Measurements from ENCODE around the gene ZBTB20.
A peak's percentile ranks its signal among the peaks of the same experiment; 100 is the strongest.

ZBTB20 gene

DNA sequence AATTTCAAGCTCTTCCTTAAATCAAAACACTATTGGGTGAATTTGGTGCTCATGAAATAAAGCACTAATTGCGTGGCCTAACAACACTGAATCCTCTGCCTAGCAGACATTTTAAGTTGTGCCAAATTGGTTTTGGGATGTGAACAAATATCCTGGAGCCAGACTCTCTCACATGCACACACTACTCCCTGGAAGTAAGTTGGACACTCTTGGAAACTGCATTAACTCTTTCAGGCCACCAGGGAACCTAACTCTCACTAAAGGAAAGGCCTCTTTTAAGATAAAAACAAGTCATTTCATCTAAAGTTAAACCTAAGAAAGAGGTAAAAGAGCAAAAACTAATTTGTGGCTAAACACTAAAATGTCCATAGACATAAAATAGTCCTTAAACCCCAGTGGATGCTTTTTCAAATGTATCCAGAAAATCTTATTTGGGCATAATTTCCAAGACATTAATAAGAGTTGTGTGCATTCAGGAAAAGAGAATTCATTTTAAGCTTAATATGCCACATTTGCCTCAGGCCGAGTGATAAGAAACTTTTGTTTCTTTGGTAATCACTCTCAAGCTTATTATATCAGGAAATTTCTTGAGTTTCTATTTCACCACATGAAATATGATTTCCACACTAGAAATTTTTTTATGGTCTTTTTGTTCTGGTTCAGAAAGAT lies 61.8 kb downstream of the ZBTB20 start:
- no peak for DNase-seq

DNA sequence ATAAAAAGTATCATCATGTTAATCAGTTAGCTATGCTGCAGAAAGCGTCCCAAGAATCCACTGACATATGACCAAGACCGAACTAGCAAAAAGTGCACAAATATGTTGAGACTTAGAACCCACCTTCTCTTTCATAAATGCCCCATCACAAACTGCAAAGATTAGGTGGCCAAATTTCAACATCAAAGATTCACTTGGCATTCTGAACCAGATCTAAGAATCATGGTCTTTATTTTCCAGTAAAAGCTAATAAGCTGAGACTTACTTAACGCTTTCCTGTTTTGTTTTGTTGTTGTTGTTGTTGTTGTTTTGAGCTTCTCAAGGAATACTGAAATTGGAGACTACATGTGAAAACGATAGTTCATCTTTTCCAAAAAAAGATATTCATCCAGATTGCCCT lies 62.4 kb downstream of the ZBTB20 start:
- DNase-seq = no peak

DNA sequence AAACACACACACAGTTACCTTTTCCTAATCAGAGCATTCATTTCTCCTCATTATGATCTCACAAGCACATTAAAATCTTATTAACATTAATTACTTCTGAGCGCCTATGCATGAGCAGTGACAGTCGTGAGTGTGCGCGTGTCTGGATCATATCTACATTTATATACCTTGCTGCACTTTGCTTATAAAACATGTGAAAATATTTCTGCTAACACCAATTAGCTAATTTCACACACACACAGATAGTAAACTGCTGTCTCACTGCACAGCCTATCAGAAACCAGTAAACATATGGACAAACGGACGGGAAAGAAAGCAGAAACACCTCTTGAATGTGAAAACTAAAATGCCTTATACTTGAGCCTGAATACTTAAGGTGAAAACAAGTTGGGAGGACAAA lies 64.8 kb downstream of the ZBTB20 start:
- no peak for DNase-seq

DNA sequence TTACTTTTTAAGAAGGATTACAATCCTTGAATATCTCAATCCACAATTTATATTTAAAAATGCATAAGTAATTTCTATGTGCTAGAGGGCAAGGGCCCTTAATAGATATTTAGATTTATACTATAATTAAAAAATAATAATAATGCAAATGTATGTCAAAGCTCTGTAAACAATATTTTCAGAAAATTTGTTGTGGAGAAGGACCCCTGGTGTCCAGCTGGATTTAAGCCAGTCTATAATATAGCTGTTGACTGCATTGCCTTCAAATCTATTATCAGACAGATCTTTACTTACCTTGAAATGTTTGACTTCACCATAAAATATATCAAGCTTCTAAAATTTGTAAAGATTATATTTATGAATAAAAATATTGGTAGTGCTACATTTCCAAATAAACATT lies 65.6 kb downstream of the ZBTB20 start:
- DNase-seq = no peak

DNA sequence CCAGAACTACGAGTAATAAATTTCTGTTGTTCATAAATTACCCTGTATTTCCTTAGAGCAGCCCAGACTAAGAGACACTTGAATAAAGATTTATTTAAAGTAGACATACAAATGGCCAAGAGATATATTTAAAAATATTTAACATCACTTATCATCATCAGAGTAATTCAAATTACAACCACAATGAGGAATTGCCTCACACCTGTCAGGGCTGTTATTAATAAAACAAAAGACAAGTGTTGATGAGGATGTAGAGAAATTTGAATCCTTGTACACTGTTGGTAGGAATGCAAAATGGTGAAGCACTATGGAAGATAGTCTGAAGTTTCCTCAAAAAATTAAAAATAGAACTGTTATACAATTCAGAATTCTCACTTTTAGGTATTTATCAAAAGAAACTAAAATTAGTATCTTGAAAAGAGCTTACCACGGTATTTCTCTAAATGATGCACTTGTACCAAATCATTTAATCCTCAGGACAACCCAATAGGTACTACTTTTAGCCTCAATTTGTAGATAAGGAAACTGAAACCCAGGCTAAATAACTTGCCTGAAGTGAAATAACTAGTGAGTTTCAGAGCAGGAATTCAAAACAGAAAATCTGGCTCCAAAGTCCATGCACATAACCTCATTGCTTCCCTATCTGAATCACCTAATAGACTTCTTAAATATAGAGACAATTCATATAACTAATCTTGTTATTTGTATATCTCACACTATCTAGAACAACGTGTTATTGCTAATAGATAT lies 69.4 kb downstream of the ZBTB20 start:
- no peak for DNase-seq

DNA sequence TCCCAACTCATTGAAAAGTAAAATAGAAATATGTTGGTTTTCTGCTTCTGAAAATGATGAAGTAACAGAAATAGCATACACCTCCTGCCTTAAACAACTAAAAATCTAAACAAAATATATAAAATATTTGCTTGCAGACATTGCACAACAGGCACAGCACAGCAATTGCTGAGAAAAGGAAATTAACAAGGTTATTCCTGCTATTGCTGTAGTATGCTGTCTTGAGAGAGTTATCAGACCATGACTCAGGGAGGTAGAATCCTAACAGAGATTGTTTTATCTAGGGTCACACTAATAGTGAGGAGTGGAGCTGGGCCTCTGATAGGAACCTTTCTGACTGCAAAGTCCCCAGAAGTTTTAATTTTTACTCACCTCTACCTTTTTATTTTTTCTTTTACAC lies 72.6 kb downstream of the ZBTB20 start:
- DNase-seq = no peak

DNA sequence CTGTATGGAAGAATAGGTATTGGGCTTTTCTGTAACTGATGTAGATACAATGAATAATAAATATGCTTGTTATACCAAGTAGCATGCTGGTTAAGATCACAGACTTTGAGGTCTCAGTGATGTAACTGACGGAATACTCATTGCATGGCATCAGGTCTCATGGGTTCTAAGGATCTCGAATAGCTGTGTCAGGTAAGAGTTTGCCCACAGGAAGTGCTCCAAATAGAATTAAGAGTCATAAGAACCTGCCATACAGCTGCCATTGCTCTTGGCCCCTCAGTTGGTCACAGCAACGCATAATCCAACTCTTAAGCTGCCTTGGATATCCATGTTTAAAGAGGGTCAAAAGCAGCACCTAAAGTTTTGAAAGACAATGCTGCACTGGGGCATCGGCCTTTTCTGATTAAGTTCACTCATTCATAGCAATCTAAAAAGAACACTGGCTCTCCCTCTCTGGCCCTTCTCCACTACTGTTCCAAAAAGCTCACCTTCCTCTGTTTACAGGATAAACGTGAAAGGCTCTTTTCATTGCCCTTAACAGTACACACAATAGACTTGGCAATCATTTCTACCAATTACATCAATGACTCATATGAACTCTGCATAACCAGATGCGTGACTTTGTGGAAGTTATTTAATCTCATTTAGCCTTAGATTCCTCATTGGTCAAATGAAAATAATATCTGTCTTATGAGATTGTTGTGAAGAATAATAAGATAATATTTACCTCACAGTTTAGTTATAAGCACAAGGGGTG lies 74.6 kb downstream of the ZBTB20 start:
- no peak for DNase-seq

DNA sequence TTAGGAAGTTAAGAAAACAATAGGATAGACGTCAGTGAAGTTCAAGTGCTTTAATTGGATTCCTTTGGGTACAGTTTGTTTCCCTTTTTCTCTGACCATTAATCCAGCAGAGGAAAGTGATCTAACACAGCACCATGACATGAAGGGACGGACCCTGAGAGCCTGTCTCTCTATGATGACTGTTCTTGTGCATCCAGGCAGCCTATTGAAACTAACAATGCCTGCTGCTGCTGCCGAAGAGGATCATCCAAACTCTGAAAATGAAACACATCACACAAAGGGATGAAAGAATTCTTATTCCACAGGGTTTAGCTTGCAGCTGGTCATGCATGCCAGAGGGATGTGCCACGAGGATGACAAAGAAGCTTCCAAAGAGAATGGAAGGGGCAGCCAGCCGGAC lies 75.5 kb downstream of the ZBTB20 start:
- DNase-seq = no peak

DNA sequence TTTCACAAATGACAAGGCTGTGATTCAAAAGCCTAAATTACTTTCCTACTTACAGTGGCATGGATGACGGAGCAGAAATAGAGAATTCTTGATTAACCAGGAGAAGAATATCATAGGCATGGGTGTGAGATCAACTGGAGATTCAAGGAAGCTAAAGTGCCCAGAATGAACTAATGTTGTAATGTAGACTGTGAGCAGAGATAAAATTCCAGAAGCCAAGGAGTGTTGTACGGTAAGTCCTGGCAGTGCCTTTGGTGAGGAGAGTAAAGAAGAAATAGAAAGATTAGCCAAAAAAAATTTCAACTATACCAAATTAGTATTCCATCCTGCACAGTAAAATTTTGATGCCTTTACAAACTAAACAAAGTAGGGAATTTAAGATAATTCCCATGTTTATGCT lies 75.9 kb downstream of the ZBTB20 start:
- DNase-seq = no peak

DNA sequence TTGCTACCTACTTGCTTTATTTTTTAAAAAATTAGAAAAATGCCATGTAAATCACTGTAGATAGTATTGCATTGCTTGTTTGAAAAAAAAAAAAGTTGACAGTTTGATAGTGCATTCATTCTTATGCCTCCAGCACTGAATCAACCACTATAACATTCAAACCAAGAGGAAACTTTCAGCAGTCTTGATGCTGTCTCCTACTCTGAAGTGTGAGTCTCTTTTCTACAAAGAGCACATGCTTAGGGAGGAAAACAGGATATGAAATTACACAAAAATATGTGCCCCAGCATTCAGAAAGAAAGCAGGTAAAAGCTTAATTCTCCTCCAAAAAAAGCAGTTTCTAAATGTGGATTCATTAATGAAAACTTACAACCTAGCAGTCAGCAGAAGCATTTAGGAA lies 78.3 kb downstream of the ZBTB20 start:
- no peak for DNase-seq

DNA sequence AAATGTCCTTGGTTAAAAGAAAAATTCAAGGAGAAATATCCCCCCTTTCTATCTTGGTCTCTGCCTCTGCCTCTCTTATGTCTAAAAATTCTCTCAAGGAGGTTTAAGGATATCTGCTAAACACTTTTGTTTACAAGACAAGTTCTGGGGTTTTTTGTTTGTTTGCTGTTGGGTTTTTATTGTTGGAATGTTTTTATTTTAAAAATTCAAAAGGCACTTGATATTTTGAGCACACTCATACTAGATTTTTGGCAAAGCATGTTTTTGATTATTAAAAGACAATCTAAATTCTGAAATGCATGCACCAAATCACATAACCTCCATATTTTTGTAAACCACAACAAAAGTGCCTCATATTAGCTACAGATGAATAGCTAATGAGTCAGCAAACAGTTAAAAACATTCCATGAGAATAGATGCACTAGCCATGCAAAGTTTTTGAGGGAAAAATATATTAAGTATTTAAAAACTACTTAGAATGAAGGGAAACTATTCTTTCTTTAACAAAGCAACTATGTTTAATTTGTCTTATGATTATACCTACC lies 84.6 kb downstream of the ZBTB20 start:
- no peak for DNase-seq

DNA sequence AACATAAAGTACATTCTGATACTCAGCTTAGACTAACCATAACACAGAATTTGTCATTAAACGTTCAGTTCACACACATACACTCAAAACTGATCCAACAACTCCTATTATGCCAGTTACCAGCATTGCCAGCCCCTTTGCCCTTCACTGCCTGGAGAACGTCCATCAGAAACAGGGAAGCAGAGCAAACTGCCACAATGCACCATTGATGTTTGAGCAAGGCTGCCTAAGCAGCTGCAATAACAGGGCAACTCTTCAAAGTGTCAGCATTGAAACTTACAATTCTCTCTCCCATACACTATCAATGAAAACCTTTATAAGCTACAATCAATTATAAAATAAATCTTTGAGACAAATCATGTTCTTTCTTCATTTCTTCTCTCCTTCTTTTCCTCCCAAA lies 85.1 kb downstream of the ZBTB20 start:
- DNase-seq = no peak

DNA sequence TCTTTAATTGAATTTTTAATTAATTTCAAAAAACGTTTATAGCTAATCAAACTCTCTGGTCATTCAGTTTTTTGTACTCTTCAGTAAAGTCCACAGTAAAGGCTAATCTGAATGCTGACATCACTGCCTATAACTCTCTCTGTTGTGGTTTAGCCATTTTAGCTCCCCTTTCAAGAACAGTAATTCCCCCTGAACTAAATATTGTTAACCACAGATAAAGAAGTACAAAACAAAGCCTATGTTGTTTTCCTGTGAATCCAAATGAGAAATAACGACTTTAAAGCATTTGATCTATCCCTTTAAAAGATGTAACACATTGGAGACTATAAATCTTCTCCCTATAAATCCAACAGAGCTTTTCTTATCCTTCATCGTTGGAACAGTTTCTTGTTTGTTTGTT lies 94.2 kb downstream of the ZBTB20 start:
- DNase-seq = no peak

DNA sequence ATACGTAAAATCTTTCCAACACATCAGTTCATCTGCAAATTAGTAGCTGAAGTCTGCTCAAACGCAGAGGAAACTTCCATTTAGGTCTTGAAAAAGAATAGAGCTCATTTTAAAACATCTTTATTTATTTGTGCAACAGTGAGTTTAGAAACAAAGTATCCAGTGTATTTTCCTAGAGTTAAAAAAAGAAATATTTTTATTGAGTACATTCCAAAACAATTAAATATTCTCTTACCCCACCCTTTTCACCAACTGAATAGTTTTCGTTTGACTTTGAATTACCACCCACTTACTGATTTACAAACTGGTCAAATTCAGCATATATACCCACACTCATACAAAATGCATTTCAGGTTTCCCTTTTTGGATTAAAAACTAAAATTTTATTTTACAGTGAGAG lies 104.7 kb downstream of the ZBTB20 start:
- DNase-seq = no peak

DNA sequence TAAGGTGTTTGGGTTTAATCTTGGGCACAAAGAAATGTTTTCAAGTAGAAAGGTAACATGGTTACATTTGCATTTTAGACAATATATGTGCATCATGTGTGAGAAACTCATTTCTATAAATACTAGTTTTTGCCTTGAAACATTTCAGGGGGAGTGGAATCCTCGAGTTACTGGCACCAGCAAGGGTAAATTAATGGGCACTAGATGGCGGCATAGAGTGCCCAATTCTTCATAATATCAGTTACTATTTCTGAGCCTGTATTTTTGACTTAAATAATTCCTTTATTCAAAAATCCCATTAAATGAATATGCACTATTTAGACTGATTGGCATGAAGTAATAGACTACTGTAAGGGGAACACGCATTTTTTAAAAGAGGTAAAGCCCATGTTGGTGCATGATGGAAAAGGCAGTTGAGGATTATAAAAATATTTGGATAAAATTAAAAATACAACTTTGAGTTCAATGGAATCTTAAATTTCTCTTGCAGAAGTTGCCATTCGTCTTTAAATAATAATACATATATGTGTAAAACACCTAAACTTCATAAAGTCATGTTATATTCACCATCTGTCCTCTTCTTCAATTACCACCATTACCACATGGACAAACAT lies 106.3 kb downstream of the ZBTB20 start:
- DNase-seq = no peak

DNA sequence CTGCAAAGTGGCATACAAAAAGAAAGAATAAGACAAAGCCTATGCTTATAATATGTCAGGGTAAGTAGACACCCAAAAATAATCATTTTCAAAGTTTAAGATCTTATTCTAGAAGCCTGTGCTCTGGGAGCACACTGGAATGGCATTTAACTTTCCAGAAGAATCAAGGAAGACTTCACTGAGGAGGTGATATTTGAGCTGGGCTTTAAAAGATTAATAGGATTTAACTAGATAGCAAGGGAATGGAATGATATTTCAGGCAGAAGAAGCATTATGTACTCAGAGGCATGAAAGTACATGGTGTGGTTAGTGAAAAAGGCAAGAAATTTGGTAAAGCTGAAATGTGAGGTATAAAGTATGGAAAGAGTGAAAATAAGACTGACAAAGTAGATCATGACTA lies 106.8 kb downstream of the ZBTB20 start:
- no peak for DNase-seq

DNA sequence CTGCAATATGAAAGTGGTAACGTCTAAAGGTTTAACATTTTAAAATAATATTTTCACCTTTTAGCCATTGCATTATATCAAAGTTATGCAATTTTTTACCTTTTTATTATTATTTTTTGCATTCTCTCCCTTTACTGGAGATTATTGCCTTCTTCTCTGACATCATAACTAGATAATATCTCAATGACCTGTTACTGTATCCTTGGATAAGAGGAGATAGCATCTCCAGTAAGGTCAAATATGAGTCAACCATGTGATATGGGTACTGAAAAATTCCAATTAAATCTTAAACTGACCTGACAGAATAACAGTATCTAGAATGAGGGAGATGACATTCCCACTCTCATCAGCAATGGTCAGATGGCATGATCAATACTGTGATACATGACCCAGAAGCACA lies 108.3 kb downstream of the ZBTB20 start:
- DNase-seq = no peak

DNA sequence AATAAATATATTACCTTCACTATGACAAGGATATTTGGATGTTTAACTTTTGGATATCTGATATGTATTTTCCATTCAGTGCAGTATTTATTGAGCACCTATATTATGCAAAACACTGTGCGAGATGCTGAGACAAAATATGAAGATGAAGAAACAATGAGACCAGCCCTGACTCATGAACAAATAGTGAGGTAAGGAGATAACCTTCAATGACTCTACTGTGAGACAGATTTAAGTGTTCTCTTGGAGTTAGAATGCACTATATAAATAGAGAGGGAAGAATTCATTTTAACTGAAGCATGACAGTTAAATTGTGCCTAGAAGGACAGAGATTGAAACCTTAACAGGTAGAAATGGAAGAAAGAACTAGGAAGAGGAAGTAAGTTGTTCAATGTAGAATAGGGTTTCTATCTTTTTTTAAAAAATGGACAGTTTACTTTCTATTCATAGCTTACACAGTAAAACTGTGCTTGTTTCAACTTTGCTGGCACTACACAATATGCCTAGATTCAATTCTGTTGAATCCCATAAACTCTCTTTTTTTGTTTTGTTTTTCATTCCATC lies 124.2 kb downstream of the ZBTB20 start:
- DNase-seq = peak; percentile 43

DNA sequence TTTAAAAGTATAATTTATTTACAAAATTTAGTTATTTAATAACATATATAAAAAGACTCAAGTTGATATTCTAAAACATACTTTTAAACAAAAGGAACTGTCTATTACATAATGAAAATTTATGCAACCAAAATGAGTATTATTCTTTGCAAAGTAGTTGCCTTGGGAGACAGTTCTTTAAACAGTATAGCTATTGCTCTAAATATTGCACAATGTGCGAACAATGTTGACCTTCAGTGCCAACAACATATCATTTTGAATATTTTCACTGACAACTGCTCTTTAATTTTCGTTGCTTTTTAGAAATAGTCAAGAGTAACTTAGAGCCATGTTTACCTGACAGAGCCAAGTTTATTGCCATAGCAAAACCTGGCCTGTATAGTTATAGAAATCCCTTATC lies 124.9 kb downstream of the ZBTB20 start:
- DNase-seq = no peak

DNA sequence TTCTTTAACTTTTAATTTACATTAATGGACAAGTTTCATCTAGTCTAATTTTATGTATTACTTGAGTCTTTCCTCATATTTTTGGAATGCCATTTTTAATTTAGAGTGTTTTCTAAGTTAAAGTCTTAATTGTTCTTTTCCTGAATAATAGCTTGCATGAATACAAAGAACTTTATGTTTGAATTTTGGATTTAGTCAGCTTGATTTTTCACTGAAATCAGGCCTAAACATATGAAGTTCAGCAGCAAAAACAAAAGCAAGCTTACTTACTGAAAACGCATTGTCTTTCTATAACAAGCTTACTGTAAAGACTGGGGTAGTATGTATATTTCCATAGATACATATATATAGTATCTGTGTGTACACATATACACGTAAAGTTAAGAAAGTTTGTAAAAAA lies 126.0 kb downstream of the ZBTB20 start:
- no peak for DNase-seq

DNA sequence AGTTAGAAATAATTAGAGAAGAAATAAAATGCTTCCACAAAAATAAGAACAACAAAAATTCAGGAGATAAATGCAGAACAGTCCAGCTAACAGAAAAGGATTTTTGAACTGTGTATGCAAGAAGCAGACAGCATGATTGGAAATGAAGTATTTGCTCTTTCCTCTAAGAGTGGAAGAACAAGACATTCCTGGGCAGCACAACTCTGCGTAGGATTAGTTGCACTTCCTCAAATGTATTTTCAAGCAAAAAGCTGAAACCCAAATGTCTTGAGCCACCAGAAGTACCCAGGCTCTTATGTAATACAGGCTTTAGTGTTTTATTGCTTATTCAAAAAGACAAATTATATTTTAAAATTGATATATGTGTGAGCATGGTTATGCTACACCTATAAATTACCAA lies 127.2 kb downstream of the ZBTB20 start:
- no peak for DNase-seq

DNA sequence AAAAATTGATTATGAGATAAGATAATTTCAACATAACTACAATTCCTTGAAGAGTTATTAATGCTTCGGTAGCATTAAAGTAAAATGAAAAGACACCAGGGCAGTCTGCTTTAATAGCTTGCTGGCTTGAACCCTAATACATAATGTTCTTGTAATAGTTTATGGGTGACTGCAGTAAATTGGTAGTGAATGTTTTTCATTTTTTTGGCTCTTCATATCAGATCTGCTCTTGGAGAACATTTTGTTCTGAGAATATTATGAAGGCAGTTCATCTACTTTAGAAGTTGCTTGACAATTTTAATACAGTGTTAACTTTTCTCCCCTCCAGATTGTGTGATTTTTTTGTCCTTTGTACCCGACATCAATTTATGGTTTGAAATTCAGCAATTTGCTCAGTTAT lies 128.4 kb downstream of the ZBTB20 start:
- DNase-seq = no peak

DNA sequence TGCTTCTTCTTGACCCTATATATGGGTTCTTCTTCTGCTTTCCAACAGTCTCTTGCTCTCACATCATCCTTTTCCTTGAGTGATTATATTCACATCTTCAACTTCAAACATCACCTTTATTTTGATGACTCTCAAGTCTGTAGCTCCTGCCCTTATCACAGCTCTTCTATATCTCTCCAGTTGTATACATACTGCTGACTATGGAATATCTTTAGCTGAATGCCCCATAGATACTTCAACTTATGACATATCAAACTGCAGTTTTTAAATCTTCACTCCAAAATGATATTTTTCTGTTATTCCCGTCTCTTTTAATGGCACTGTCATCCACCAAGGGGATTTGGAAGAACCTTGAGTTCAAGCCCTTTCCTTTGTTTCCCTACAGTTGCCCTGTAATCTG lies 139.1 kb downstream of the ZBTB20 start:
- DNase-seq = no peak
